Measurements from ENCODE around the gene NPBWR2.

The NPBWR2 gene

GRCh38 chr20:64083804-64084684 is 23.3 kb downstream of the NPBWR2 start, which contains the start of gene LKAAEAR1:
Gene LKAAEAR1, minus strand, starts transcription at chr20:64084398. Its CDS starts 179 bp downstream, at chr20:64084219.
- no peak for DNase-seq
- H3K4me3 ChIP-seq (ENCODE audit: low read depth, low read length), result peak within 1 kb of the TSS; percentile 63
- no peaks in the 10 kb centered on the region for H3K9me3 ChIP-seq

GRCh38 chr20:64083378-64083803 is 24.0 kb downstream of the NPBWR2 start:
- peak; percentile 63 for TF ChIP-seq CTCF (IDR thresholded peaks at IDR 0.05; ENCODE audit: low read depth, low read length)
- DNase-seq, result peak; percentile 94
- no peaks in the 10 kb centered on the region for H3K9me3 ChIP-seq
- H3K27me3 ChIP-seq, result no peaks in the 10 kb centered on the region
- no peaks in the 10 kb centered on the region for H3K36me3 ChIP-seq
- H3K4me1 ChIP-seq, result peaks cover 9% of the 10 kb centered on the region
- H3K4me3 ChIP-seq (ENCODE audit: low read depth, low read length), result peak overlapping the region; percentile 63

More at GRCh38 chr20:64083804-64084684, 23.3 kb downstream of the NPBWR2 start, which contains the start of gene LKAAEAR1:
- Histone ChIP-seq H3K36me3 (no peaks in the 10 kb centered on the region), H3K27me3 (no peaks in the 10 kb centered on the region), H3K4me1 (peaks cover 9% of the 10 kb centered on the region)
- no peak for TF ChIP-seq CTCF (IDR thresholded peaks at IDR 0.05; ENCODE audit: low read depth, low read length)

GRCh38 chr20:64082820-64083377 is 24.5 kb downstream of the NPBWR2 start:
- no peaks in the 10 kb centered on the region for H3K9me3 ChIP-seq
- H3K4me3 ChIP-seq (ENCODE audit: low read depth, low read length), result peak overlapping the region; percentile 63
- H3K27me3 ChIP-seq, result no peaks in the 10 kb centered on the region
- H3K4me1 ChIP-seq, result peaks cover 9% of the 10 kb centered on the region
- H3K36me3 ChIP-seq, result no peaks in the 10 kb centered on the region
- no peak for DNase-seq
- TF ChIP-seq CTCF (IDR thresholded peaks at IDR 0.05; ENCODE audit: low read depth, low read length), result no peak

- no peak for DNase-seq
- Histone ChIP-seq H3K4me3 (ENCODE audit: low read depth, low read length) (no peak overlapping the region), H3K9me3 (no peaks in the 10 kb centered on the region), H3K27me3 (no peaks in the 10 kb centered on the region), H3K4me1 (peaks cover 9% of the 10 kb centered on the region), H3K36me3 (no peaks in the 10 kb centered on the region)
- no peak for TF ChIP-seq CTCF (IDR thresholded peaks at IDR 0.05; ENCODE audit: low read depth, low read length)
Measured at GRCh38 chr20:64082126-64082731, 25.1 kb downstream of the NPBWR2 start.

GRCh38 chr20:64081624-64081964 is 25.8 kb downstream of the NPBWR2 start:
- TF ChIP-seq CTCF (IDR thresholded peaks at IDR 0.05; ENCODE audit: low read depth, low read length), result no peak
- Histone ChIP-seq H3K27me3 (no peaks in the 10 kb centered on the region), H3K4me3 (ENCODE audit: low read depth, low read length) (no peak overlapping the region)

More at GRCh38 chr20:64081624-64081964, 25.8 kb downstream of the NPBWR2 start:
- no peaks in the 10 kb centered on the region for H3K36me3 ChIP-seq
- H3K9me3 ChIP-seq, result no peaks in the 10 kb centered on the region
- H3K4me1 ChIP-seq, result peaks cover 9% of the 10 kb centered on the region
- no peak for DNase-seq

Data from BE2C (cell line).